K562 (cell line): ENCODE results near the gene PHKA2. TPM values are rescaled to one million over a fixed set of nuclear protein-coding genes. Genes with fewer than 3 reads are reported as not detected.

ENCODE experiments used
- ATAC-seq: fragments of 200-7000 bp; cut with Tn5 transposase; 3 replicates; pipeline ENCODE4 v1.9.1; 2020; ENCODE audit warnings: moderate library complexity
- BruUV-seq: library from RNA; stranded (reverse); fragments of 400-500 nt; replicated peaks from 2 replicates; lab custom pipeline; 2021; lab: Mats Ljungman, UMichigan
- CTCF ChIA-PET: fragments of 300-600 bp; formaldehyde crosslinking; extraction: SDS; loops from one replicate; lab custom pipeline; 2021; ENCODE audit warnings: low intra/inter-chr PET ratio; lab: Yijun Ruan, JAX
- POLR2A ChIA-PET: fragments of 300-600, 350-650 bp; sonication (Branson Sonifier 250); formaldehyde crosslinking; extraction: SDS; loops from one replicate; lab custom pipeline; 2021; ENCODE audit warnings: antibody characterized with exemption, inconsistent platforms; lab: Yijun Ruan, JAX
- DNase-seq, 4 experiments: peaks; one replicate each; pipeline versions ENCODE4 v3.0.0 to v3.0.0-alpha.2; 2011 to 2018; ENCODE audit warnings: low spot score in 3 of 4, mixed read lengths in 3 of 4; ENCODE audit errors: extremely low read depth in 1 of 4
- FAIRE-seq: peaks from 2 replicates; lab custom pipeline; 2011; peaks lifted over from hg19 to GRCh38; lab: Jason Lieb, UNC
- H2AFZ ChIP-seq: 2 replicates; pipeline ENCODE4 v1.6.0; 2011; ENCODE audit warnings: low read depth, low read length, control low read depth, inconsistent platforms
- H3K27ac ChIP-seq: fragments of 200-600 bp; 3 replicates; pipeline ENCODE4 v1.8.0; 2011; ENCODE audit warnings: low read depth, mild to moderate bottlenecking, control low read depth, inconsistent platforms, low read length, moderate library complexity, mixed read lengths; ENCODE audit errors: extremely low read depth
- H3K27me3 ChIP-seq, 2 experiments: fragments of 300-600 bp in 1 of 2; 2 replicates in 1 of 2; 3 replicates in 1 of 2; pipeline versions ENCODE4 v1.6.0 to v1.8.0; 2011; ENCODE audit warnings: inconsistent platforms in 2 of 2, low read length in 2 of 2, mild to moderate bottlenecking in 1 of 2, mixed read lengths in 1 of 2, moderate library complexity in 1 of 2; ENCODE audit not compliant: control insufficient read depth in 2 of 2, insufficient read depth in 2 of 2
- H3K36me3 ChIP-seq: fragments of 300-600 bp; 3 replicates; pipeline ENCODE4 v1.8.0; 2011; ENCODE audit warnings: mild to moderate bottlenecking, low read length, inconsistent platforms; ENCODE audit not compliant: control insufficient read depth, insufficient read depth
- H3K4me1 ChIP-seq, 2 experiments: fragments of 200-600 bp in 1 of 2; replicated peaks in 1 of 2; 2 replicates in 1 of 2; 3 replicates in 1 of 2; pipeline versions ENCODE4 v1.5.1 to v1.8.0; 2011; ENCODE audit warnings: inconsistent platforms in 2 of 2, low read length in 2 of 2, mild to moderate bottlenecking in 1 of 2, mixed read lengths in 1 of 2, moderate library complexity in 1 of 2; ENCODE audit not compliant: control insufficient read depth in 2 of 2, insufficient read depth in 2 of 2
- H3K4me2 ChIP-seq: 2 replicates; pipeline ENCODE4 v1.6.1; 2011; ENCODE audit warnings: low read length, control low read depth, inconsistent platforms, mixed read lengths; ENCODE audit not compliant: insufficient read depth
- H3K4me3 ChIP-seq: fragments of 200-600 bp; sonication (generic), shearing (Covaris generic); 2 replicates; pipeline ENCODE4 v1.5.1; 2016; ENCODE audit warnings: control low read depth, inconsistent platforms
- H3K79me2 ChIP-seq: fragments of 200-600 bp; 3 replicates; pipeline ENCODE4 v1.8.0; 2011; ENCODE audit warnings: low read length, inconsistent platforms; ENCODE audit not compliant: control insufficient read depth, insufficient read depth
- H3K9ac ChIP-seq, 2 experiments: 2 replicates each; pipeline versions ENCODE4 v1.6.0 to v1.6.1; 2011; ENCODE audit warnings: low read depth in 2 of 2, low read length in 2 of 2, control low read depth in 1 of 2, inconsistent platforms in 1 of 2, mild to moderate bottlenecking in 1 of 2, mixed read lengths in 1 of 2; ENCODE audit not compliant: insufficient read depth in 1 of 2
- H3K9me1 ChIP-seq: one replicate; pipeline ENCODE4 v1.6.0; 2011; ENCODE audit warnings: inconsistent platforms, mild to moderate bottlenecking, low read length, moderate library complexity; ENCODE audit not compliant: control insufficient read depth, insufficient read depth
- H3K9me3 ChIP-seq: replicated peaks from 2 replicates; pipeline ENCODE4 v1.5.1; 2011; ENCODE audit warnings: low read depth, low read length, inconsistent platforms; ENCODE audit not compliant: control insufficient read depth, insufficient read depth
- H4K20me1 ChIP-seq: replicated peaks from 2 replicates; pipeline ENCODE4 v1.6.1; 2011; ENCODE audit warnings: low read length, inconsistent platforms, mixed read lengths; ENCODE audit not compliant: control insufficient read depth, insufficient read depth
- ETV5 ChIP-seq: sonication (generic); formaldehyde crosslinking; IDR thresholded peaks from 2 replicates; pipeline ENCODE4 v1.4.0; 2020; ENCODE audit warnings: low read depth, mild to moderate bottlenecking, missing genetic modification reagents
- GATAD2A ChIP-seq: fragments of 450-650 bp; IDR thresholded peaks from 2 replicates; pipeline ENCODE4 v1.6.1; 2017
- NFIC ChIP-seq: fragments of 450-650 bp; IDR thresholded peaks from 2 replicates; pipeline ENCODE4 v1.6.1; 2017; ENCODE audit warnings: mild to moderate bottlenecking, inconsistent platforms
- OTX1 ChIP-seq: fragments of 450-650 bp; formaldehyde crosslinking; IDR thresholded peaks from 2 replicates; pipeline ENCODE4 v1.4.0; 2022; ENCODE audit warnings: mild to moderate bottlenecking
- TEAD2 ChIP-seq: fragments of 450-650 bp; IDR thresholded peaks from 2 replicates; pipeline ENCODE4 v1.6.1; 2016; ENCODE audit warnings: missing genetic modification characterization, control low read depth, missing compliant biosample characterization
- ZEB2 ChIP-seq: fragments of 450-650 bp; IDR thresholded peaks from 2 replicates; pipeline ENCODE4 v1.6.1; 2016
- ZKSCAN8 ChIP-seq: fragments of 200-800 bp; sonication (Bioruptor generic); IDR thresholded peaks from 2 replicates; pipeline ENCODE4 v1.6.1; 2016; ENCODE audit warnings: missing genetic modification characterization, missing compliant biosample characterization
- WGBS: fragments of 100-300 bp; shearing (Covaris generic); methylation state at CpG from one replicate; pipeline ENCODE4 v1.1.6; 2016; ENCODE audit warnings: low coverage, mixed read lengths; ENCODE audit not compliant: insufficient coverage; ENCODE audit errors: missing lambda C conversion rate; 5-methylcytosine and 5-hydroxymethylcytosine counted together
- in situ Hi-C: fragments of 300-500 bp; cut with MboI; formaldehyde crosslinking; loops from 4 replicates; pipeline ENCODE4 v1.15.0; 2018; ENCODE audit warnings: inconsistent platforms, mixed read lengths
- intact Hi-C: fragments of 100-400 bp; cut with micrococcal nuclease; formaldehyde crosslinking; loops from 2 replicates; pipeline ENCODE4 v1.14.2; 2022
- polyA plus RNA-seq, 8 experiments: library from polyadenylated mRNA; depleted of rRNA in 4 of 8; stranded (reverse) in 5 of 8; unstranded in 3 of 8; fragments of >200 nt; fragmentation: Nextera tagmentation in 2 of 8; fragmentation: Illumina TruSeq in 1 of 8; extraction: Ambion mirVana in 2 of 8; extraction: Trizol in 1 of 8; gene quantifications; 2 replicates each; pipeline versions ENCODE4 v1.2.1 to v1.2.3, GENCODE V29; 2011 to 2014; ENCODE audit warnings: inconsistent platforms in 1 of 8, missing spikeins in 1 of 8
- total RNA-seq, 7 experiments: library from RNA; depleted of rRNA in 6 of 7; stranded (reverse); fragments of >200 nt in 6 of 7; fragmentation: Illumina TruSeq in 2 of 7; extraction: Trizol in 2 of 7; gene quantifications; 2 replicates each; pipeline versions ENCODE4 v1.2.1 to v1.2.3, GENCODE V29; 2011 to 2021; ENCODE audit warnings: low replicate concordance in 1 of 7
- TF ChIP-seq, protein P1 (sequence below): IDR thresholded peaks from 2 replicates; pipeline ENCODE4 v1.6.1; 2016; ENCODE audit warnings: missing genetic modification characterization, missing compliant biosample characterization

PHKA2 gene
- total and polyA plus RNA-seq, 9 of the 15 experiments (the other 6 are each of a cell fraction or from before 2014, with no cell fraction given), result 2.8 to 33.1 (median 20.3) TPM

DNA sequence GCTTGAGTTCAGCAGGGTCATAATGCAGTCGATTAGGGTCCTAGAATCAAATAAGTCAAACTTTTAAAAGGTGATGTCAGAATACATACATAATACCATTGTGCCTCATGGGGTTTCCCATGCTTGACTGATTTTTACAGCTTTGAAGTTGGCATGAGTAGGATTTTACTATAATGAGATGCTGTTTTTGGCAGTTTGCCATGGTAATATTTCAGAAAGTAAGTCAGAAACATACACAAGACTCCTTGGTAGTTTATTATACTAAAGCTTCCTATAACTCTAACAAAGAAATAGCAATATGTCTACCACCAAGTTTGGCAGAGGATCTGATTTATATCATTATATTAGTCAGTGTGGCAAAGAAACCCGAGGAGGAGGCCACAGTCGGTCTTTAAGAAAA is 45.2 kb downstream of the PHKA2 start:
- FAIRE-seq, result no peak
- POLR2A ChIA-PET, result no interaction called here
- Histone ChIP-seq H3K27ac (no peak overlapping the region), H3K9me3 (no peaks in the 10 kb centered on the region), H3K9ac (no peak overlapping the region), H3K79me2 (no peaks in the 10 kb centered on the region), H4K20me1 (no peaks in the 10 kb centered on the region), H3K9me1 (no peaks in the 10 kb centered on the region), H3K4me2 (no peak overlapping the region), H3K27me3 (no peaks in the 10 kb centered on the region), H3K4me1 (no peaks in the 10 kb centered on the region), H2AFZ (no peak overlapping the region), H3K36me3 (peaks cover 57% of the 10 kb centered on the region; the same call in 2 of the 3 replicates), H3K4me3 (no peak overlapping the region)
- intact Hi-C loops (no loop called here), in situ Hi-C loops (no loop called here)
- no TSS peak for BruUV-seq
- CTCF ChIA-PET, result no interaction called here
- no peak for ATAC-seq
- peak; percentile 28; the same call in 1 of the 2 replicates for TF ChIP-seq NFIC
- TF ChIP-seq, protein P1, sequence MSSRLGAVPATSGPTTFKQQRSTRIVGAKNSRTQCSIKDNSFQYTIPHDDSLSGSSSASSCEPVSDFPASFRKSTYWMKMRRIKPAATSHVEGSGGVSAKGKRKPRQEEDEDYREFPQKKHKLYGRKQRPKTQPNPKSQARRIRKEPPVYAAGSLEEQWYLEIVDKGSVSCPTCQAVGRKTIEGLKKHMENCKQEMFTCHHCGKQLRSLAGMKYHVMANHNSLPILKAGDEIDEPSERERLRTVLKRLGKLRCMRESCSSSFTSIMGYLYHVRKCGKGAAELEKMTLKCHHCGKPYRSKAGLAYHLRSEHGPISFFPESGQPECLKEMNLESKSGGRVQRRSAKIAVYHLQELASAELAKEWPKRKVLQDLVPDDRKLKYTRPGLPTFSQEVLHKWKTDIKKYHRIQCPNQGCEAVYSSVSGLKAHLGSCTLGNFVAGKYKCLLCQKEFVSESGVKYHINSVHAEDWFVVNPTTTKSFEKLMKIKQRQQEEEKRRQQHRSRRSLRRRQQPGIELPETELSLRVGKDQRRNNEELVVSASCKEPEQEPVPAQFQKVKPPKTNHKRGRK (tag), result no peak
- no peak for TF ChIP-seq ETV5
- TF ChIP-seq TEAD2 (tag), result no peak
- TF ChIP-seq ZKSCAN8 (CRISPR knock-in tag), result no peak
- no peak for TF ChIP-seq OTX1 (CRISPR knock-in tag)
- no peak for TF ChIP-seq GATAD2A
- TF ChIP-seq ZEB2, result no peak
- WGBS, result 97% methylated on average over 3 of the region's 3 CpGs
- DNase-seq, result no peak
